HEK293 (cell line): ENCODE results near the gene ARHGAP24.

ENCODE experiments used
- CTCF ChIA-PET: fragments of 350-600 bp; formaldehyde crosslinking; extraction: SDS; loops from one replicate; lab custom pipeline; 2021; ENCODE audit warnings: antibody characterized with exemption; lab: Yijun Ruan, JAX
- POLR2A ChIA-PET: fragments of 300-600 bp; formaldehyde crosslinking; extraction: SDS; loops from one replicate; lab custom pipeline; 2020; ENCODE audit warnings: antibody characterized with exemption, inconsistent platforms; lab: Yijun Ruan, JAX
- H3K27ac ChIP-seq: fragments of 200-500 bp; sonication (Bioruptor generic); 2 replicates; pipeline ENCODE4 v1.5.1; 2014; ENCODE audit warnings: low read depth, low read length, control low read depth, inconsistent platforms; ENCODE audit errors: extremely low read depth
- H3K36me3 ChIP-seq, 2 experiments: fragments of 200-500 bp in 1 of 2; sonication (Bioruptor generic) in 1 of 2; 1 replicate in 1 of 2; 2 replicates in 1 of 2; pipeline ENCODE4 v1.5.1; 2014 to 2017; ENCODE audit warnings: inconsistent platforms in 2 of 2, low read length in 2 of 2; ENCODE audit not compliant: control insufficient read depth in 2 of 2, insufficient read depth in 1 of 2
- H3K4me1 ChIP-seq: fragments of 200-500 bp; sonication (Bioruptor generic); 2 replicates; pipeline ENCODE4 v1.5.1; 2014; ENCODE audit warnings: mild to moderate bottlenecking, low read length, inconsistent platforms; ENCODE audit not compliant: control insufficient read depth, insufficient read depth
- H3K4me3 ChIP-seq: 2 replicates; pipeline ENCODE4 v1.5.1; 2011; ENCODE audit warnings: low read depth, mild to moderate bottlenecking, control low read depth, low read length, moderate library complexity
- H3K9me3 ChIP-seq: fragments of 200-500 bp; sonication (Bioruptor generic); 2 replicates; pipeline ENCODE4 v1.5.1; 2014; ENCODE audit warnings: low read depth, low read length, inconsistent platforms; ENCODE audit not compliant: control insufficient read depth, insufficient read depth
- BCL11B ChIP-seq: fragments of 450-650 bp; formaldehyde crosslinking; IDR thresholded peaks from 2 replicates; pipeline ENCODE4 v1.5.1; 2016; ENCODE audit warnings: low read depth, missing biosample characterization, missing genetic modification characterization
- ELK4 ChIP-seq: IDR thresholded peaks from 2 replicates; pipeline ENCODE4 v1.6.1; 2011; ENCODE audit warnings: mild to moderate bottlenecking, low read depth, low read length, borderline replicate concordance
- HOXA7 ChIP-seq: sonication (generic); formaldehyde crosslinking; IDR thresholded peaks from 2 replicates; pipeline ENCODE4 v1.8.1; 2022; ENCODE audit warnings: missing genetic modification reagents, borderline replicate concordance
- MZF1 ChIP-seq: fragments of 450-650 bp; formaldehyde crosslinking; IDR thresholded peaks from 2 replicates; pipeline ENCODE4 v1.5.1; 2017; ENCODE audit warnings: missing biosample characterization, missing genetic modification characterization, borderline replicate concordance
- RBAK ChIP-seq: fragments of 450-650 bp; formaldehyde crosslinking; IDR thresholded peaks from 2 replicates; pipeline ENCODE4 v1.5.1; 2016; ENCODE audit warnings: missing biosample characterization, missing genetic modification characterization
- REST ChIP-seq: fragments of 450-650 bp; formaldehyde crosslinking; IDR thresholded peaks from 2 replicates; pipeline ENCODE4 v1.5.1; 2016; ENCODE audit warnings: missing biosample characterization, missing genetic modification characterization
- SP7 ChIP-seq: fragments of 450-650 bp; formaldehyde crosslinking; IDR thresholded peaks from 2 replicates; pipeline ENCODE4 v1.5.1; 2016; ENCODE audit warnings: missing biosample characterization, missing genetic modification characterization
- YY2 ChIP-seq: fragments of 450-650 bp; formaldehyde crosslinking; IDR thresholded peaks from 2 replicates; pipeline ENCODE4 v1.5.1; 2016; ENCODE audit warnings: missing biosample characterization, missing genetic modification characterization
- ZNF10 ChIP-seq: fragments of 450-650 bp; formaldehyde crosslinking; IDR thresholded peaks from 2 replicates; pipeline ENCODE4 v1.5.1; 2017; ENCODE audit warnings: missing biosample characterization, missing genetic modification characterization
- ZNF266 ChIP-seq: fragments of 450-650 bp; formaldehyde crosslinking; IDR thresholded peaks from 2 replicates; pipeline ENCODE4 v1.5.1; 2016; ENCODE audit warnings: missing biosample characterization, missing genetic modification characterization, low read depth
- ZNF280C ChIP-seq: fragments of 450-650 bp; formaldehyde crosslinking; IDR thresholded peaks from 2 replicates; pipeline ENCODE4 v1.5.1; 2016; ENCODE audit warnings: missing biosample characterization, missing genetic modification characterization
- ZNF302 ChIP-seq: fragments of 450-650 bp; formaldehyde crosslinking; IDR thresholded peaks from 2 replicates; pipeline ENCODE4 v1.5.1; 2016; ENCODE audit warnings: missing biosample characterization, missing genetic modification characterization, low read depth
- ZNF324 ChIP-seq: fragments of 450-650 bp; formaldehyde crosslinking; IDR thresholded peaks from 2 replicates; pipeline ENCODE4 v1.5.1; 2016; ENCODE audit warnings: missing biosample characterization, missing genetic modification characterization
- ZNF354C ChIP-seq: fragments of 450-650 bp; formaldehyde crosslinking; IDR thresholded peaks from 2 replicates; pipeline ENCODE4 v1.5.1; 2016; ENCODE audit warnings: missing biosample characterization, missing genetic modification characterization, low read depth, borderline replicate concordance
- ZNF529 ChIP-seq: fragments of 450-650 bp; formaldehyde crosslinking; IDR thresholded peaks from 2 replicates; pipeline ENCODE4 v1.5.1; 2017; ENCODE audit warnings: missing genetic modification characterization, missing biosample characterization; ENCODE audit not compliant: insufficient replicate concordance
- ZNF600 ChIP-seq: fragments of 450-650 bp; formaldehyde crosslinking; IDR thresholded peaks from 2 replicates; pipeline ENCODE4 v1.5.1; 2016; ENCODE audit warnings: missing biosample characterization, missing genetic modification characterization
- ZNF654 ChIP-seq: fragments of 450-650 bp; formaldehyde crosslinking; IDR thresholded peaks from 2 replicates; pipeline ENCODE4 v1.5.1; 2016; ENCODE audit warnings: low read depth, missing biosample characterization, missing genetic modification characterization
- ZNF660 ChIP-seq: fragments of 450-650 bp; IDR thresholded peaks from 2 replicates; pipeline ENCODE4 v1.5.1; 2018; ENCODE audit warnings: missing biosample characterization, mild to moderate bottlenecking, missing genetic modification characterization
- ZNF776 ChIP-seq: fragments of 450-650 bp; formaldehyde crosslinking; IDR thresholded peaks from 2 replicates; pipeline ENCODE4 v1.5.0; 2017; ENCODE audit warnings: missing biosample characterization, missing genetic modification characterization, borderline replicate concordance
- TF ChIP-seq, protein P1 (sequence below): fragments of 450-650 bp; formaldehyde crosslinking; IDR thresholded peaks from 2 replicates; pipeline ENCODE4 v1.5.1; 2017; ENCODE audit warnings: missing biosample characterization, missing genetic modification characterization

The ARHGAP24 gene

GRCh38 chr4:86038037-86038436, 563.1 kb downstream of the ARHGAP24 start:
- ChIA-PET CTCF (interaction anchor here (0.7 kb wide), 2 partner anchors 240 to 245 kb away, joined by 3 to 4 read pairs; no protein-coding TSS in a partner anchor), POLR2A (no interaction called here)
- H3K36me3 ChIP-seq = no peaks in the 10 kb centered on the region
- TF ChIP-seq MZF1 (tag by site-specific recombination) (no peak), ZNF324 (tag by site-specific recombination) (no peak), ZNF529 (tag by site-specific recombination) (no peak), ZNF280C (no peak), ZNF600 (tag by site-specific recombination) (no peak), BCL11B (tag by site-specific recombination) (no peak), ZNF10 (tag by site-specific recombination) (no peak), ZNF354C (tag by site-specific recombination) (no peak), ELK4 (no peak), HOXA7 (CRISPR knock-in tag) (no peak), REST (tag by site-specific recombination) (no peak), ZNF266 (tag by site-specific recombination) (no peak), ZNF302 (tag by site-specific recombination) (no peak)
- TF ChIP-seq, protein P1, sequence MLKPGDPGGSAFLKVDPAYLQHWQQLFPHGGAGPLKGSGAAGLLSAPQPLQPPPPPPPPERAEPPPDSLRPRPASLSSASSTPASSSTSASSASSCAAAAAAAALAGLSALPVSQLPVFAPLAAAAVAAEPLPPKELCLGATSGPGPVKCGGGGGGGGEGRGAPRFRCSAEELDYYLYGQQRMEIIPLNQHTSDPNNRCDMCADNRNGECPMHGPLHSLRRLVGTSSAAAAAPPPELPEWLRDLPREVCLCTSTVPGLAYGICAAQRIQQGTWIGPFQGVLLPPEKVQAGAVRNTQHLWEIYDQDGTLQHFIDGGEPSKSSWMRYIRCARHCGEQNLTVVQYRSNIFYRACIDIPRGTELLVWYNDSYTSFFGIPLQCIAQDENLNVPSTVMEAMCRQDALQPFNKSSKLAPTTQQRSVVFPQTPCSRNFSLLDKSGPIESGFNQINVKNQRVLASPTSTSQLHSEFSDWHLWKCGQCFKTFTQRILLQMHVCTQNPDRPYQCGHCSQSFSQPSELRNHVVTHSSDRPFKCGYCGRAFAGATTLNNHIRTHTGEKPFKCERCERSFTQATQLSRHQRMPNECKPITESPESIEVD = no peak
- H3K4me1 ChIP-seq = no peaks in the 10 kb centered on the region
- no peak overlapping the region for H3K4me3 ChIP-seq
- H3K27ac ChIP-seq = no peak overlapping the region
- H3K9me3 ChIP-seq = no peaks in the 10 kb centered on the region

- Histone ChIP-seq H3K4me3 (no peak overlapping the region), H3K9me3 (no peaks in the 10 kb centered on the region), H3K27ac (no peak overlapping the region), H3K4me1 (no peaks in the 10 kb centered on the region), H3K36me3 (no peaks in the 10 kb centered on the region)
- ChIA-PET CTCF (interaction anchor here (0.5 to 4.3 kb wide), 7 partner anchors 8 to 555 kb away, joined by 3 to 20 read pairs (median 3); no protein-coding TSS in a partner anchor), POLR2A (no interaction called here)
- TF ChIP-seq ZNF654 = peak; percentile 72
- no peak for TF ChIP-seq SP7 (tag by site-specific recombination)
- TF ChIP-seq RBAK (tag by site-specific recombination) = no peak
- TF ChIP-seq ZNF776 (tag by site-specific recombination) = no peak
- TF ChIP-seq YY2 (tag by site-specific recombination) = no peak
- no peak; the same call in 1 of the 2 replicates for TF ChIP-seq ZNF660
Observed at GRCh38 chr4:86043755-86044592, 569.0 kb downstream of the ARHGAP24 start.
